Inflammatory macrophage treated with lipopolysaccharide for 4 hours (primary cell): Measurements from ENCODE around the gene DCP2.

ENCODE experiments used
- DNase-seq: peaks from one replicate; pipeline ENCODE4 v3.0.0-alpha.2; 2020

DCP2 gene

GRCh38 chr5:113048931-113049330 is 72.3 kb downstream of the DCP2 start:
- DNase-seq, result no peak

DNA sequence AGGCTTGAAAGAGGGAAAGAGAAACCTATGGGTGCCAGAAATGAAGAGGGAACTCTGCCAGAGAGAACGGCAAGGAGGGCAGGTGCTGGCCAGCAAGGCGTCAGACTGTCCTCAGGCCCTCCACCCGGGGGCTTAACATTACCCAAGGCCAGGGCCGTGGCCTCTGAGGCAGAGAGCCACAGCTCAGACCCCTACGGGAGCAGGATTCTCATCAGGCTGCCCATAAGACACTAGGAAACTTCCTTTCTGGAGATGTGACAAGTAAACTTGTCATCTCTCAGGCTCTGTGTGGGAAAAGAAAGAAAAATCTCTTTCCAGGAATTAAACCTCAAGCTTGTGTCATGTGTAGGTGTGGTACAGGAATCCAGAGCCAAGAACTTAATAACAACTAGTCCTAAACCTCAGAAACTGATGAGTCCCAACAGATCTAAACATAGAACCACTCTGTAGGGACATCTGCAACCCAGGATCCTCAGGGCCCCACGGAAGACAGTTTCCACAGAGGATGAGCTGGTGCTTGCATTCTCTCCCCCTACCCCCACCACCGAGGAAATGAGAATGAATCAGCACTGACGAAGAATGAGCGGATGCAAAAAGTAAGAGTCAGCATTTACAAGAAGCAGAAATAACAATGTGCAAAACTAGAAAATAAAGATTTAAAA is 74.3 kb downstream of the DCP2 start:
- DNase-seq, result peak; percentile 51

DNA sequence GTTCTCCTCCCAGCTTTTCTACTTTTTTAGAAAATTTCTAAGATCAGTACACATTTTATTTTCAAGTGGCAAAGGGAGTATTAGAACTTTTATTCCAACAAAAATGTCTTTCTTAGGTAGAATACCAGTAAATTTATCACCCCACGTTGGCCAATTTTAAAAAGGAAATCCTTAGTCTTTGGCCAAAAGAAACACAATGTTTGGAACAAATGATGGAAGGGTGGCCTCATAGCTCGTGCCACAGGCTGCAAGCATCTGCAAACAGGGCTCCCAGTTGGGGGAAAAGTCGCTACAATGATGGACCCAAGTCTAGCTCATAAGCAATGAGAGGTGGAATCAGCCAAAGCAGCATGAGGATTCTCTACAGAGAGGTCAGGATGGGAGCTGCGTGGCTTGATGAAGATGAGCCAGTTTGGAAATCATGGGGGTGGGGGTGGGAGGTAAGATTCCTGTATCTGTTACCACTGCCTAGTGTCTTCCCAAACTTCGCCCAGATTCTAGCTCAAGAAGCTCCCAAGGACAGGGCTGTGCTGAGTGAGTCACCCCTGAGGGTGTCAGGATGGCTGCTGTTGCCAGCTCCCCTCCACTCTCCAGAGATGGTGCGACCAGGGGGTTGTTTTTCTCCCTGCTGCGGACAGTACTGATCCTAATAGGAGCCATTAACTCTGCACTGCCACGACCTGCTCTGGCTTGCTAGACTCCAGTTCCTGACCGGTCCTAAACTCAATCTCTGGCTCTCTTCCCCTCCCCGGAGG is 75.6 kb downstream of the DCP2 start:
- DNase-seq, result no peak

- DNase-seq, result no peak
These were observed 77.0 kb downstream of the DCP2 start for GRCh38 chr5:113053511-113053995.

- DNase-seq, result no peak
These were observed 78.3 kb downstream of the DCP2 start for GRCh38 chr5:113054899-113055298.

GRCh38 chr5:113056988-113057387 is 80.4 kb downstream of the DCP2 start:
- DNase-seq, result peak; percentile 47

GRCh38 chr5:113057557-113057984 is 81.0 kb downstream of the DCP2 start:
- no peak for DNase-seq

DNA sequence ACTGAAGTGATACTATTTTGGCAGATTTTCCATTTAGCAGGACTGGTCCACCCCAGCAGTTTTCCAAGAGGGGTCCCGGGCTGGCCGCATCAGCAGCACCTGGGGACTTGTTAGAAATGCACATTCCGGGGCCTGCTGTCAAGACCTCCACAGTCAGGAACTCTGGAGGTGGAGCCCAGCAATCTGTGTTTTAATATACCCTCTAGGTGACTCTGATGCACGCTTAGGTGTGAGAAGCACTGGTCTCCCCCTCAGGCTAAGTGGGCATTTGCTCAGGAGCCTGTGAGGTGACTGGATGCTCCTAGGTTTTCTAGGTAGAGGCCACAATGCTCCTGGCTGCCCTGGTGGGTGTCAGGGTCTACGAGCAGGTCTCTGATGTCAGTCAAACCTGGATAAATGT is 81.7 kb downstream of the DCP2 start:
- no peak for DNase-seq

- no peak for DNase-seq
These were observed 82.2 kb downstream of the DCP2 start for GRCh38 chr5:113058706-113059226.

- no peak for DNase-seq
These were observed 82.8 kb downstream of the DCP2 start for GRCh38 chr5:113059232-113060040.

- no peak for DNase-seq
These were observed 83.9 kb downstream of the DCP2 start for GRCh38 chr5:113060408-113061025.

GRCh38 chr5:113061846-113062780 is 85.5 kb downstream of the DCP2 start:
- DNase-seq, result no peak

DNA sequence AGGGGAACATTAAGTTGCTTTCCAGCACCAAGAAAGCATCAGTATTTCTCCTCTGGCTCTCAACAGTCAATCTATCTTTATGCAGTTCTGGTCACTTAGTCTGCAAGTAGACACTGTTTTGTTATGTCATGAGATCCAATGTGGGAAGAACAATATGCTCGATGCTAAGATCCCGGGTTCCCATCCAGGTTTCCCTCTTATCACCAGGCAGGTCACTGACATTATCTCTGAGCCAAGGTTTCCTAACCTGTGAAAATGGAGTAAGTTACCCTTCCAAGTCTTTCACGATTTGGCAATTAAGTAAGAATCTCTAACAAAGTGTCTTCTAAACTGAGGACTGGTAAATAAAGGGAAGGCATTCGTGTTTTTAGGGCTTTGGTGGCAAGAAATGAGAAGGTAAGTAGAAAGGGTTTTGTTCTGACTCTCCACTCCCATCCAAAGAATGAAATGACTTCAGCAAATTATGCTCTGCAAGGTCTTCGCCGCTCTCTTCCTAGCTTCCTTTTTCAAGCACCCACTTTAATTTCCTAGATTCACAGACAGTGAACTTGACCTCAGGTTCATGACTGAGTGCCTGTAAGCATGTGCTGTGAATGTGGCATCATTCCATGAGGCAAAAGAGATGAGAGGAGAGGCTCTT is 86.4 kb downstream of the DCP2 start:
- DNase-seq, result no peak

GRCh38 chr5:113063927-113064326 is 87.3 kb downstream of the DCP2 start:
- no peak for DNase-seq

DNA sequence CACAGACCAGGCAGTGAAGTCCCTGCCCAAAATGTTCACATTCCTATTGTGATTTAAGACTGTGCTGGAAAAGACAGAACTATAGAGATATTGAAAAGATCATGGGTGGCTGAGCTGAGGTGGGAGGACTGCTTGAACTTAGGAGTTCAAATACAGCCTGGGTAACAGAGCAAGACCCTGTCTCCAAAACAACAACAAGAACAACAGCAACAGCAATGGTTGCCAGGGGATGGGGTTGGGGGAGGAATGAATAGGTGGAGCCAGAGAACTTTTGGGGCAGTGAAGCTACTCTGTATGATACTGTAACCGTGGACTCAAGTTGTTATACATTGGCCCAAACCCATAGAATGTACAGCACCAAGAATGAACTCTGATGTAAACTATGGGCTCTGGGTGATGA is 88.2 kb downstream of the DCP2 start:
- DNase-seq, result no peak

GRCh38 chr5:113065626-113066025 is 89.0 kb downstream of the DCP2 start:
- DNase-seq, result no peak

DNA sequence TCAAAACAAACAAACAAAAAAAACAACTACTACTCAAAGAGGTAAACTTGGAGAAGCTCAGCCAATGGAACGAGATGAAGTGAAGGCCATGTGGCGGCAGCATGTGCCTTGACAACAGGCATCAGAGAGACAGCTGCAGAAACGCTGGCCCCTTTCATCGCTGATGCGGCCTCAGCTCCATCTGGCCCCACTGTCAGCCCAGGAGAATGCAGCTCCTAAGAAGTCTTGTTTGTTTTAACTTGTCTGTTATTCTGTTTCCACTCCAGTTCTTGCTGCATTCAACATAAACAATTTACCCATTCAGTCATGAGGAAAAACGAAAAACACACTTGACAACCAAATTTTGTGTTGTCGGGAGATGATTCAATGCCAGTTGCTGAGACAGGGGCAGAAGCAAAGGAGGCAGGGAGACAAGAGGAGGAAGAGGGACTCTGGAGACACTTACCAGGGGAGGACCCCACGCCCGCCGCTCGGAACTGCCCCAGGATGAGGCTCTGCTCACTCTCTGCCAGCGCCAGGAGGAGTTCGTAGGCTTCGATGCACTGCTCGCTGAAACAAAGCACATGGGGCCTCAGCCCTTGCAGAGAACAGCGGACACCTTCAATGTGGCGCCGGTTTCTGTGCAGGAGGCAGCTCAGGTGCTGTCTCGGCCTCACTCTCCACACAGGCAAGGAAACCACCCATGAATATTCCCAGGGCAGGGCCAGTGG is 91.2 kb downstream of the DCP2 start:
- no peak for DNase-seq

GRCh38 chr5:113068559-113068958 is 92.0 kb downstream of the DCP2 start:
- no peak for DNase-seq
